Activated T-helper 17 cell treated with anti-CD3 and anti-CD28 coated beads, Interleukin-2, amount 50 U/mL, for 72 hours (primary cell): ENCODE measurements around the gene NHLRC4. TPM values are rescaled to one million over a fixed set of nuclear protein-coding genes. Genes with fewer than 3 reads are reported as not detected.

Experiments
- ATAC-seq: fragments of 150-1000 bp; cut with Tn5 transposase; replicated peaks from 2 replicates; pipeline ENCODE4 v1.10.0; 2021; ENCODE audit warnings: mild to moderate bottlenecking, moderate library complexity
- H3K27ac Mint-ChIP-seq: one replicate; pipeline ENCODE4 v1.8.0; 2022; ENCODE audit warnings: mixed read lengths
- H3K27me3 Mint-ChIP-seq: one replicate; pipeline ENCODE4 v1.8.0; 2022; ENCODE audit warnings: mixed read lengths
- H3K36me3 Mint-ChIP-seq: one replicate; pipeline ENCODE4 v1.8.0; 2022; ENCODE audit warnings: low read depth, mild to moderate bottlenecking, mixed read lengths
- H3K4me1 Mint-ChIP-seq: one replicate; pipeline ENCODE4 v1.8.0; 2022; ENCODE audit warnings: mixed read lengths
- H3K4me3 Mint-ChIP-seq: one replicate; pipeline ENCODE4 v1.8.0; 2022; ENCODE audit warnings: mild to moderate bottlenecking, mixed read lengths
- H3K9me3 Mint-ChIP-seq: one replicate; pipeline ENCODE4 v1.8.0; 2022; ENCODE audit warnings: mixed read lengths
- total RNA-seq, 2 donors: library from RNA; stranded (reverse); gene quantifications; one replicate each; pipeline ENCODE4 v1.2.3, GENCODE V29; 2022

The NHLRC4 gene, protein sequence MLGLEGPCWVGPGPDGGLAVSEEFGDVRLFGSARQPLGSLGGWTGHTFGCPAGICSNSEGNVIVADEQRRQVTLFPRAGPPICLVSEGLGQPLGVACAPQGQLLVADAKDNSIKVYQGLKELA
- total RNA-seq: 1 to 10 TPM in 1 of 2 donors, under 1 TPM in 1; 0.80 to 1.1 TPM

DNA sequence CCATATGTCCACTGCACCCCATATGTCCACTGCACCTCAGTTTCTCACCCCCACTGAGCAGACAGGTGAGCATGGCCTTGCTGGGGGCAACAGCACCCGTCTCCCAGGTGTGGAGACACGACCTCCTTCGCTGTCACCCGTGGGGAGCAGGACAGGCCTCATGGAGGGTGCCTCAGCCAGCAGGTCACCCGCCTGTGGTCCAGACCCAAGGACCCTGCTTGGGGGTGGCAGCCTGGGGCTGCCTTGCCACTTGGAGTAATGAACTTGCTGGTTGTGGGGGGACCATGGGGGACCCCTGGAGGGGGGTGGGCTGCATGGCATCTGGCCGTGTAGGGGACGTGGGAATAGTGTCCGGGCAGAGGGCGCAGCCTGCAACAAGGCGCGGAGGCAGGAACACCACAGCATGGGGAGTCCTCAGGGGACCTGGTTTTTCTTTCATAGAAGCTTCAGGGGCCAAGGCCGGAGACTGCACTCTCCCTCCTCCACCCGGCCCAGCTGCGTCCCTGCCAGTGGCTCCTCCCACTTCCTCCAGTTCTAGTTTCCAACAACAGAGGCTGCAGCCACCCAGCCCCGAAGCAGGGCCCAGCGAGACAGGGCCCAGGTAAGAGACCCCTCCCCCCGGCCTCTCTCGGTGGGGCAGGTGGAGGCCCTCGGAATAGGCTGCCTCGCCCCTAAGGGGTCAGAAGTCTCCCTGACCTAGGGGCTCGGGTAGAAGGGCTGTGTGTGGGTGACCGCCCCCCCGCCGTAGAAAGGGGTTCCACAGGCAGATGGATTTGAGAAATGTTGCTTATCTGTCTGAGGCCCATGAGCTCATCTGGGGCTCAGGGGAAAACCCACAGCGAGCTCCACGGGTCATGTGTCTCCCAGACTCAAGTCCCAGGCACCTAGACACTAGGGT, at the start of gene NHLRC4:
TSS of gene NHLRC4 (plus strand) at position 531 of the 898 bp plus-strand sequence. CDS start 1,043 bp downstream, outside the sequence.
- Mint-ChIP-seq H3K27ac (peak within 1 kb of the TSS; percentile 70), H3K27me3 (no peaks in the 10 kb centered on the region), H3K4me1 (peaks cover 23% of the 10 kb centered on the region), H3K4me3 (peak within 1 kb of the TSS; percentile 64), H3K36me3 (no peaks in the 10 kb centered on the region), H3K9me3 (no peaks in the 10 kb centered on the region)
- ATAC-seq: peak; percentile 66

- H3K36me3 Mint-ChIP-seq: no peaks in the 10 kb centered on the region
- ATAC-seq: no peak
- no peaks in the 10 kb centered on the region for H3K27me3 Mint-ChIP-seq
- H3K27ac Mint-ChIP-seq: no peak overlapping the region
- H3K4me1 Mint-ChIP-seq: no peaks in the 10 kb centered on the region
- no peak overlapping the region for H3K4me3 Mint-ChIP-seq
- no peaks in the 10 kb centered on the region for H3K9me3 Mint-ChIP-seq
Measured at GRCh38 chr16:518858-519257, 47.9 kb upstream of the NHLRC4 start.

GRCh38 chr16:519425-519824, 47.4 kb upstream of the NHLRC4 start:
- Mint-ChIP-seq H3K9me3 (no peaks in the 10 kb centered on the region), H3K4me3 (no peak overlapping the region), H3K27me3 (no peaks in the 10 kb centered on the region), H3K36me3 (no peaks in the 10 kb centered on the region), H3K27ac (no peak overlapping the region), H3K4me1 (no peaks in the 10 kb centered on the region)
- ATAC-seq: no peak

DNA sequence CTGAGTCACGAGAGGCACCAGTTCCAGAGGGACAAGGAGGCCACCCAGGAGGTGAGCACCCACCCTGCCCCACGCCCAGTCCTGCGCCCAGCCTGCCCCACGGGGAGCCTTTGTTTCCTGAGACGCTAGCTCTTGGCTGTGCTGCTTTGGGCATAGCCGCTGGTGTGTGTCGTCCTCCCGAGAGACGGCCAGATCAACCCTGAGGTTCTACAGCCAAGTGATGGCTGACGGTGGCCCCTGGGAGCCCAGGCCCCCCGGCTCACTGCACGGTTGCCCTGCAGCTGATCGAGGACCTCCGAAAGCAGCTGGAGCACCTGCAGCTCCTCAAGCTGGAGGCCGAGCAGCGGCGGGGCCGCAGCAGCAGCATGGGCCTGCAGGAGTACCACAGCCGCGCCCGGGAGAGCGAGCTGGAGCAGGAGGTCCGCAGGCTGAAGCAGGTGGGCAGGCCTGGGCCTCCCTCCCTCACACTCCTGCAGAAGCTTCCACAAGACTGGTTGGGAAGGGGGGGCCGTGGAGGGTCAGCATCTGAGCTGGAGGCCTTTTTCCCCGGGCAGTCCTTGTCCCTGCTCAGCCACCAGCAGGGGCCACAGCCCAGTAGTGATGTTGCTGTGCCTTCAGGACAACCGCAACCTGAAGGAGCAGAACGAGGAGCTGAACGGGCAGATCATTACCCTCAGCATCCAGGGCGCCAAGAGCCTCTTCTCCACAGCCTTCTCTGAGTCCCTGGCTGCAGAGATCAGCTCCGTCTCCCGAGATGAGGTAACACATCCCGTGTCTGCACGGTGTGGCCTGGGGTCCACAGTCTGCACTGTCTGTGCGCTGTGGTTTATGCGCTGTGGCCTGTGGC, 46.7 kb upstream of the NHLRC4 start:
- no peak for ATAC-seq
- no peaks in the 10 kb centered on the region for H3K36me3 Mint-ChIP-seq
- no peaks in the 10 kb centered on the region for H3K9me3 Mint-ChIP-seq
- H3K27ac Mint-ChIP-seq: no peak overlapping the region
- H3K27me3 Mint-ChIP-seq: no peaks in the 10 kb centered on the region
- no peaks in the 10 kb centered on the region for H3K4me1 Mint-ChIP-seq
- no peak overlapping the region for H3K4me3 Mint-ChIP-seq

- H3K27me3 Mint-ChIP-seq: no peaks in the 10 kb centered on the region
- peaks cover 8% of the 10 kb centered on the region for H3K36me3 Mint-ChIP-seq
- no peaks in the 10 kb centered on the region for H3K9me3 Mint-ChIP-seq
- no peak overlapping the region for H3K4me3 Mint-ChIP-seq
- no peak overlapping the region for H3K27ac Mint-ChIP-seq
- ATAC-seq: no peak
- H3K4me1 Mint-ChIP-seq: peaks cover 7% of the 10 kb centered on the region
Measured at GRCh38 chr16:520847-521246, 46.0 kb upstream of the NHLRC4 start.

DNA sequence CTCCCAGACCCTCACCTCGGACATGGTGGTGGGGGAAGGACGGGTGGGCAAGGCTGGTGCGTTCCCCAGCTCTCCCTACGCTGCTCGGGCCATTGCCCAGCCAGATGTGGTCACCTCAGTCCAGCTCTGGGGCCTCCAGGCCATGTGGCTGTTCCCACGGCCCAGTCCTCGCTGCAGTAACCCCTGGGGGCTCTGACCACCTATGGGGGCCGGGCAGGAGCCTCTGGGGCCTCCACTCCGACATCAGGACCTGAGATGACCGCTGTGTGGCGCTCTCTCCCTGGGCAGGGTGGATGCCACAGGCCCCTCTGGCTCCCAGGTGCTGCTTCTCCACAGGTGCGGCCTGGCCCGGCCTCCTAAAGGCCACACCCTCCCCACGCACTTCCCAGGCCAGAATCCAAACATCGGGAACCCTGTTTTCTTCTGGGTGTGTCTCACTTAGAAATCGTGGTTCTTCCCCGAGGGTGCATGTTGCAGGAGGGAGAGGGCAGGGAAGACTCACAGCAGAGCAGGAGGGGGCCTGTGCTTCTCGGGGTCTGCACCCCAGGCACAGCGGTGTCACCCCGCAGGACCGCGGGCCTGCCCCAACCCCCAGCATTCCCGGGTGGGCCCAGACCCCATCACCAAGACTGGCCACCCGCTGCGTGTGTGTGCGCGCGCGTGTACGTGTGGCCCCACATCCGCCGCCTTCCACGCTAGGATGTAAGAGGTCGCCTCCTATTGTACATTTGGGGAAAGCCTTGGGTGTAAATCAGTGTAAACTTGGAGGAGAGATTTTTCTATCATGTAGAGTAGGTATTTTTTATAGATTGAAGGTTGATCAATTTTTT, 45.2 kb upstream of the NHLRC4 start:
- Mint-ChIP-seq H3K36me3 (peaks cover 8% of the 10 kb centered on the region), H3K4me1 (peaks cover 8% of the 10 kb centered on the region), H3K27ac (no peak overlapping the region), H3K9me3 (no peaks in the 10 kb centered on the region), H3K4me3 (no peak overlapping the region), H3K27me3 (no peaks in the 10 kb centered on the region)
- ATAC-seq: no peak

DNA sequence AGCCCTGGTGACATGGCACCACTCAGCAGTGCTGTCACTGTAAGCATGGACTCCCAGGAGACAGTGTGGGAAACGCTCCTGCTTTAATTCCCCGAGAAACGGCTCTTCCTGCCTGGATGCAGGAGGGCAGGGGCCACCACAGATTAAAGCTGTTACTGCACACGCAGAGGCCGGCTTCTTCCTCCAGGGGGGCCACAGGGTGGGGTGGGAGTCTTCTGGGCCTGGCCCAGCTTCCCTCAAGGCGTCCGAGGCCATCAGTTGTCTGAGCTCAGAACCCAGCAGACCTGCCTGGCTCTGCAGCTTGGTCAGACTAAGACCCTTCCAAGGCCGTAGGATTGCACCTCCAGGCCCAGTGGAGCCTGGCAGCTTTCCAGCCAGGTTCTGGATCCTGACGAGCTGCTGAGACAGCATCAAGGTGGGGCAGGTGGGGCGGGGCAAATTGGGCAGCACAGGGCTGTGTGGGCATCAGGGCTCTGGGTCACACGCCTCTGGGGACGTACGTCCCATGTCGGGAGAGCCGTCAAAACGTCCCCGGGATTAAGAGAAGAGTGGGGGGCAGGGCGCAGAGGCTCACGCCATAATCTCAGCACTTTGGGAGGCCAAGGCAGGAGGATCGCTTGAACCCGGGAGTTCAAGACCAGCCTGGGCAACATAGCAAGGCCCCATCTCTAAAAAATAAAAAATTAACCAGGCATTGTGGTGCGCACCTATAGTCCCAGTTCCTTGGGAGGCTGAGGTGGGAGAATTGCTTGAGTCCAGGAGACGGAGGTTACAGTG, 44.3 kb upstream of the NHLRC4 start:
- no peaks in the 10 kb centered on the region for H3K9me3 Mint-ChIP-seq
- no peaks in the 10 kb centered on the region for H3K27me3 Mint-ChIP-seq
- ATAC-seq: no peak
- peaks cover 8% of the 10 kb centered on the region for H3K4me1 Mint-ChIP-seq
- no peak overlapping the region for H3K4me3 Mint-ChIP-seq
- H3K36me3 Mint-ChIP-seq: peaks cover 8% of the 10 kb centered on the region
- H3K27ac Mint-ChIP-seq: no peak overlapping the region

- Mint-ChIP-seq H3K27me3 (no peaks in the 10 kb centered on the region), H3K36me3 (peaks cover 8% of the 10 kb centered on the region), H3K4me3 (peak overlapping the region; percentile 15), H3K27ac (no peak overlapping the region), H3K9me3 (no peaks in the 10 kb centered on the region), H3K4me1 (peaks cover 8% of the 10 kb centered on the region)
- ATAC-seq: no peak
Measured at GRCh38 chr16:523097-523741, 43.6 kb upstream of the NHLRC4 start.

GRCh38 chr16:524274-525040, 42.3 kb upstream of the NHLRC4 start:
- Mint-ChIP-seq H3K9me3 (no peaks in the 10 kb centered on the region), H3K36me3 (peaks cover 20% of the 10 kb centered on the region), H3K27me3 (no peaks in the 10 kb centered on the region), H3K4me1 (peaks cover 8% of the 10 kb centered on the region), H3K27ac (peak overlapping the region; percentile 33), H3K4me3 (peak overlapping the region; percentile 90)
- no peak for ATAC-seq

DNA sequence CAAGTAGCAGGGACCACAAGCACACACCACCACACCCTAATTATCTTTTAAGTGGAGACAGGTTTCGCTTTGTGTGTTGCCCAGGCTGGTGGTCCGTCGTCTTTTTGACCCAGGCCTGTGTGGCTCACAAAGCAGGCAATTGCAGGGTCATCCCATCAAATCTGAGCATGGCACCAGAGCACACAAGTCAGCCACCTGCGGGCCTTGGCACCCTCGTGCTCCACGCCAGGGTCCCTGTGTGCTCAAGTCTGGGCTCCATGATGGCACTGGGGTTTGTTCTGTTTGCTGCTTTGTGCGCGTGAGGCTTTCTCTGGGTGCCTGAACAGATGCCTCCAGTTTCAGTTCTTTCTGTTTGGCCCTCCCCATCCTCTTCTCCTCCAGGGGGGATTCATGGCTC, 41.7 kb upstream of the NHLRC4 start:
- Mint-ChIP-seq H3K9me3 (no peaks in the 10 kb centered on the region), H3K27me3 (no peaks in the 10 kb centered on the region), H3K4me3 (peak overlapping the region; percentile 90), H3K27ac (peak overlapping the region; percentile 98), H3K36me3 (peaks cover 27% of the 10 kb centered on the region), H3K4me1 (peaks cover 8% of the 10 kb centered on the region)
- no peak for ATAC-seq

GRCh38 chr16:525520-526180, 41.2 kb upstream of the NHLRC4 start:
- Mint-ChIP-seq H3K9me3 (no peaks in the 10 kb centered on the region), H3K4me3 (peak overlapping the region; percentile 90), H3K27me3 (no peaks in the 10 kb centered on the region), H3K27ac (peak overlapping the region; percentile 98), H3K4me1 (peaks cover 8% of the 10 kb centered on the region), H3K36me3 (peaks cover 32% of the 10 kb centered on the region)
- ATAC-seq: peak; percentile 67
